GM12801 (cell line): Measurements from ENCODE around the gene EIF4E3.

ENCODE experiments used
- TF ChIP-seq, protein P1 (sequence below): IDR thresholded peaks from one replicate; pipeline ENCODE4 v1.5.1; 2011; ENCODE audit warnings: control low read depth; ENCODE audit not compliant: insufficient read length; ENCODE audit errors: extremely low read depth

Gene EIF4E3

GRCh38 chr3:71725271-71725991, at the start of gene EIF4E3:
TSS of gene EIF4E3 (minus strand) at chr3:71725402. CDS start at chr3:71725367, 35 bp downstream.
- TF ChIP-seq, protein P1, sequence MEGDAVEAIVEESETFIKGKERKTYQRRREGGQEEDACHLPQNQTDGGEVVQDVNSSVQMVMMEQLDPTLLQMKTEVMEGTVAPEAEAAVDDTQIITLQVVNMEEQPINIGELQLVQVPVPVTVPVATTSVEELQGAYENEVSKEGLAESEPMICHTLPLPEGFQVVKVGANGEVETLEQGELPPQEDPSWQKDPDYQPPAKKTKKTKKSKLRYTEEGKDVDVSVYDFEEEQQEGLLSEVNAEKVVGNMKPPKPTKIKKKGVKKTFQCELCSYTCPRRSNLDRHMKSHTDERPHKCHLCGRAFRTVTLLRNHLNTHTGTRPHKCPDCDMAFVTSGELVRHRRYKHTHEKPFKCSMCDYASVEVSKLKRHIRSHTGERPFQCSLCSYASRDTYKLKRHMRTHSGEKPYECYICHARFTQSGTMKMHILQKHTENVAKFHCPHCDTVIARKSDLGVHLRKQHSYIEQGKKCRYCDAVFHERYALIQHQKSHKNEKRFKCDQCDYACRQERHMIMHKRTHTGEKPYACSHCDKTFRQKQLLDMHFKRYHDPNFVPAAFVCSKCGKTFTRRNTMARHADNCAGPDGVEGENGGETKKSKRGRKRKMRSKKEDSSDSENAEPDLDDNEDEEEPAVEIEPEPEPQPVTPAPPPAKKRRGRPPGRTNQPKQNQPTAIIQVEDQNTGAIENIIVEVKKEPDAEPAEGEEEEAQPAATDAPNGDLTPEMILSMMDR: no peak

DNA sequence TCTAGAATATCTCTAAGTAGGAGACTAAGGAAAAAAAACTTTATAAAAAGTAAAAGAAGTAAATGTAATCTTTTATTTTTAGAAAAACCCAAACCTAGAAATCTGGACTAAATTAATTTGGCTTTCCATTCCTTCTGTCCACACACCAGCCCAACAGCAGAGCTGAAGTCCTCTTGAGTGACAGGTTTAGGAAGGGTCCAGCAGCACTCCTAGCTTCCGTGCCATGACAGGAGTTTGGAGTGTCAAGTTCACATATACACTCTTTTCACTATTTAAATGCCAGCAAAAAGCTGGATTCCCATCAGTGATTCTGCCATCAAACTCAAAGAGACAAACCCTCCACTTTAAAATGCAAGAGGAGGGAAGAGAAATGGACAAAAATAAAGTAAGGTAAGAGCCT, 46.7 kb upstream of the EIF4E3 start:
- TF ChIP-seq, protein P1: no peak

- TF ChIP-seq, protein P1: no peak
These were observed 45.9 kb upstream of the EIF4E3 start for GRCh38 chr3:71771126-71771525.

DNA sequence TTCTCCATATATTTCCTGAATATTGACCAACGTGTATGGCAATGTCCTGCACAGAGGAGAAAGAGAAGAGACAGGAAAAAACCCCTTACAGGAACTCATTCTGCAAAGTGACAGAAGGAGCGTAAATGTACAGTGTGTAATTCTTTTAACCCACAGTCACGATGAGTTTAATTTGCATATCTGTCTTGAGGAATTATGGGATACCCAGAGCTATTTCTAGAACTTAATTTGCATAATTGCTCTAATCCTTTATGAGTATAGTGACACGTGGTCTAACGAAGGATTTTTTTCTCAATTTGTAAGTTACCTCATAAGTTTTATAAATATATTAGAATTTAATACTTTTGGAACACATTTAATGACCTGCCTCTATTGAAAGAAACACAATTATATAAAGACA, 38.2 kb upstream of the EIF4E3 start:
- TF ChIP-seq, protein P1: no peak

DNA sequence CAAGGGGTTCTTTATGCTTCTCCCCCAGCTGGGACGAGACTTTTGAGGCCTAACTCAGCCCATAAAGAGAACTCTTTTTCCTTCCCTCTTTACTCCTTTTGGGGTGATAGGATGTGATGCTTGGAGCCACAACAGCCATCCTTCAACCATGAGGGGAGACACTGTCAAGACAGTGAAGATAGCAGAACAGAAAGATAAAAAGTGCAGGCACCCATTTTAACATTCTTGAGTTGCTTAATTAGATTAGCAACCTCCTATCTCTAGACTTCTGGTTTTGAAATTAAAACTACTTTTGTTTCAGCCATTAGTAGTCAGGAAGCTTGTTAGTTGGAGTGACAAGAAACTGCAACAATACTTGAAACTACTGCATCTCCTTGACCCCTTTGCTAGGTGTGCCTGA, 34.9 kb upstream of the EIF4E3 start:
- TF ChIP-seq, protein P1: no peak

DNA sequence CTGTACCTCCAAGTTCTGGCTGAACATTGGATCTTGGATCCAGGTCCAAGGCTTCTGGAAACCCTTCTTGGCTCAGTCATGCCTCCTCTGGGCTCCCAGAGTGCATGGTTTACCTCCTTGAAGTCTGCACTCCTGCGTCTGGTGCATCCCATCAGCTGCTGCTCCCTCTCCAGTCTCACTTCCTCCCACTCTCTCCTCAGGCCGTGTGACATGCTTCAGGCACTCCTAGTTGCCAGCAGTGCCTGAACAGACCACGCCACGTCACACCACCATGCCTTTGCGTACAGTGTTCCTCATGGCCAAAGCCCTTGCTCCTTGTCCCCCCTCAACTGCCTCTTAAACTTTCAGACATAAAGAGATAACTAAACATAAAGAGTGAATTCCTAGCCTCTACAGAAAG, 34.2 kb upstream of the EIF4E3 start:
- TF ChIP-seq, protein P1: no peak

GRCh38 chr3:71758091-71758490, 32.9 kb upstream of the EIF4E3 start:
- TF ChIP-seq, protein P1: no peak
